HUES64 (cell line): ENCODE results near the gene ZDHHC14.
"Not testable (repeated sequence)": the region's sequence is repeated elsewhere in the genome, so short reads cannot be mapped to it uniquely, and the experiment has no call there.

Source experiments
- H3K27ac ChIP-seq: 2 replicates; pipeline ENCODE4 v1.7.0; 2013; ENCODE audit warnings: low read depth, low read length, inconsistent platforms
- H3K27me3 ChIP-seq: 2 replicates; pipeline ENCODE4 v1.6.1; 2013; ENCODE audit warnings: mild to moderate bottlenecking, low read length; ENCODE audit not compliant: insufficient read depth
- H3K36me3 ChIP-seq: 2 replicates; pipeline ENCODE4 v1.6.1; 2013; ENCODE audit warnings: mild to moderate bottlenecking, low read length; ENCODE audit not compliant: insufficient read depth
- H3K4me1 ChIP-seq: 2 replicates; pipeline ENCODE4 v1.6.1; 2013; ENCODE audit warnings: mild to moderate bottlenecking, low read length, moderate library complexity; ENCODE audit not compliant: insufficient read depth
- H3K4me3 ChIP-seq: 2 replicates; pipeline ENCODE4 v1.5.1; 2013; ENCODE audit warnings: mild to moderate bottlenecking, low read length, moderate library complexity
- H3K9ac ChIP-seq: 2 replicates; pipeline ENCODE4 v1.6.1; 2013; ENCODE audit warnings: mild to moderate bottlenecking, low read depth, low read length
- H3K9me3 ChIP-seq: 2 replicates; pipeline ENCODE4 v1.6.1; 2013; ENCODE audit warnings: low read depth, low read length; ENCODE audit not compliant: insufficient read depth
- WGBS: fragments of 150-250, 120-280 bp; methylation state at CpG from one replicate; pipeline ENCODE4 v1.1.7; 2013; ENCODE audit warnings: missing lambda C conversion rate; 5-methylcytosine and 5-hydroxymethylcytosine counted together

The ZDHHC14 gene

GRCh38 chr6:157683707-157684106, 302.7 kb downstream of the ZDHHC14 start:
- Histone ChIP-seq H3K9ac (no peak overlapping the region), H3K27me3 (no peaks in the 10 kb centered on the region), H3K27ac (no peak overlapping the region), H3K4me1 (no peaks in the 10 kb centered on the region; the same call in 1 of the 2 replicates), H3K36me3 (no peaks in the 10 kb centered on the region), H3K4me3 (no peak overlapping the region), H3K9me3 (no peaks in the 10 kb centered on the region)
- WGBS = 97% methylated on average over 8 of the region's 8 CpGs

GRCh38 chr6:157684620-157685299, 303.8 kb downstream of the ZDHHC14 start:
- Histone ChIP-seq H3K36me3 (no peaks in the 10 kb centered on the region), H3K9ac (no peak overlapping the region), H3K9me3 (no peaks in the 10 kb centered on the region), H3K27ac (no peak overlapping the region), H3K4me1 (no peaks in the 10 kb centered on the region; the same call in 1 of the 2 replicates), H3K27me3 (no peaks in the 10 kb centered on the region), H3K4me3 (no peak overlapping the region)
- 94% methylated on average over 12 of the region's 12 CpGs for WGBS

- Histone ChIP-seq H3K4me3 (no peak overlapping the region), H3K9me3 (no peaks in the 10 kb centered on the region), H3K4me1 (no peaks in the 10 kb centered on the region), H3K9ac (no peak overlapping the region), H3K27me3 (no peaks in the 10 kb centered on the region), H3K36me3 (no peaks in the 10 kb centered on the region), H3K27ac (no peak overlapping the region)
- 93% methylated on average over 10 of the region's 10 CpGs for WGBS
Measured at GRCh38 chr6:157685596-157686280, 304.7 kb downstream of the ZDHHC14 start.

GRCh38 chr6:157688275-157688959, 307.4 kb downstream of the ZDHHC14 start:
- WGBS = 96% methylated on average over 17 of the region's 17 CpGs
- no peak overlapping the region for H3K27ac ChIP-seq
- no peaks in the 10 kb centered on the region for H3K36me3 ChIP-seq
- H3K9ac ChIP-seq = no peak overlapping the region
- H3K9me3 ChIP-seq = no peaks in the 10 kb centered on the region
- no peaks in the 10 kb centered on the region for H3K4me1 ChIP-seq
- no peaks in the 10 kb centered on the region for H3K27me3 ChIP-seq
- no peak overlapping the region for H3K4me3 ChIP-seq

- Histone ChIP-seq H3K36me3 (no peaks in the 10 kb centered on the region), H3K9me3 (no peaks in the 10 kb centered on the region), H3K4me3 (no peak overlapping the region), H3K4me1 (no peaks in the 10 kb centered on the region), H3K27ac (no peak overlapping the region), H3K27me3 (no peaks in the 10 kb centered on the region), H3K9ac (no peak overlapping the region)
- WGBS = 80% methylated on average over 17 of the region's 17 CpGs
Measured at GRCh38 chr6:157688960-157689599, 308.1 kb downstream of the ZDHHC14 start.

GRCh38 chr6:157689875-157690274, 308.9 kb downstream of the ZDHHC14 start:
- Histone ChIP-seq H3K9me3 (no peaks in the 10 kb centered on the region), H3K27me3 (no peaks in the 10 kb centered on the region), H3K4me3 (no peak overlapping the region), H3K36me3 (no peaks in the 10 kb centered on the region), H3K9ac (no peak overlapping the region), H3K4me1 (no peaks in the 10 kb centered on the region), H3K27ac (no peak overlapping the region)
- WGBS = 94% methylated on average over 7 of the region's 7 CpGs

- Histone ChIP-seq H3K27ac (no peak overlapping the region), H3K4me1 (no peaks in the 10 kb centered on the region), H3K9me3 (no peaks in the 10 kb centered on the region), H3K4me3 (no peak overlapping the region), H3K9ac (no peak overlapping the region), H3K36me3 (no peaks in the 10 kb centered on the region), H3K27me3 (no peaks in the 10 kb centered on the region)
- 91% methylated on average over 16 of the region's 16 CpGs for WGBS
Measured at GRCh38 chr6:157690441-157691210, 309.6 kb downstream of the ZDHHC14 start.

GRCh38 chr6:157691621-157692020, 310.6 kb downstream of the ZDHHC14 start:
- H3K4me1 ChIP-seq, H3K27ac ChIP-seq, H3K27me3 ChIP-seq, H3K9ac ChIP-seq, H3K9me3 ChIP-seq, H3K4me3 ChIP-seq, H3K36me3 ChIP-seq: not testable (repeated sequence)
- 92% methylated on average over 10 of the region's 10 CpGs for WGBS

GRCh38 chr6:157693867-157694266, 312.9 kb downstream of the ZDHHC14 start:
- Histone ChIP-seq H3K27me3 (no peaks in the 10 kb centered on the region), H3K4me3 (no peak overlapping the region), H3K4me1 (no peaks in the 10 kb centered on the region), H3K36me3 (no peaks in the 10 kb centered on the region), H3K9ac (no peak overlapping the region), H3K27ac (no peak overlapping the region), H3K9me3 (no peaks in the 10 kb centered on the region)
- WGBS = 96% methylated on average over 7 of the region's 7 CpGs

GRCh38 chr6:157695301-157696040, 314.5 kb downstream of the ZDHHC14 start:
- no peaks in the 10 kb centered on the region for H3K36me3 ChIP-seq
- no peaks in the 10 kb centered on the region for H3K27me3 ChIP-seq
- 94% methylated on average over 17 of the region's 17 CpGs for WGBS
- H3K9ac ChIP-seq = no peak overlapping the region
- H3K9me3 ChIP-seq = no peaks in the 10 kb centered on the region
- H3K4me3 ChIP-seq = no peak overlapping the region
- H3K4me1 ChIP-seq = no peaks in the 10 kb centered on the region
- no peak overlapping the region for H3K27ac ChIP-seq
